Neural cell (in vitro differentiated cells): ENCODE measurements around the gene LAMA5.

Experiments
- CTCF ChIP-seq: fragments of 450-650 bp; IDR thresholded peaks from 2 replicates; pipeline ENCODE4 v1.5.1; 2014; ENCODE audit warnings: antibody characterized with exemption, mild to moderate bottlenecking, moderate library complexity; ENCODE audit not compliant: poor library complexity, severe bottlenecking
- EZH2 ChIP-seq: fragments of 200-600, 300-800 bp; shearing (Covaris generic), sonication (generic); IDR thresholded peaks from 2 replicates; pipeline ENCODE4 v1.6.1; 2014; ENCODE audit warnings: antibody characterized with exemption, low read length, borderline replicate concordance, mild to moderate bottlenecking; ENCODE audit not compliant: insufficient read depth, poor library complexity, severe bottlenecking
- POLR2AphosphoS5 ChIP-seq: IDR thresholded peaks from 2 replicates; pipeline ENCODE4 v1.6.1; 2012

- TF ChIP-seq EZH2 (no peak), CTCF (no peak), POLR2AphosphoS5 (no peak)
Observed at GRCh38 chr20:62387933-62388635, 21.0 kb upstream of the LAMA5 start.
